Thyroid gland (tissue), 4 donors: ENCODE data around the gene FCER2. TPM values are rescaled to one million over a fixed set of nuclear protein-coding genes. Genes with fewer than 3 reads are reported as not detected.

Experiments used
- DNase-seq, 2 donors: peaks; one replicate each; pipeline ENCODE4 v3.0.0-alpha.2; 2019
- H3K27ac ChIP-seq, 3 donors: fragments of 200-600 bp; sonication (generic); 1 replicate in 2 of 3; 2 replicates in 1 of 3; pipeline ENCODE4 v1.5.1; 2016 to 2019; ENCODE audit warnings: mild to moderate bottlenecking in 1 of 3, moderate library complexity in 1 of 3
- H3K27me3 ChIP-seq: fragments of 200-600 bp; sonication (generic); one replicate; pipeline ENCODE4 v1.5.1; 2019
- H3K36me3 ChIP-seq, 2 donors: fragments of 200-600 bp; sonication (generic); one replicate each; pipeline ENCODE4 v1.5.1; 2016 to 2019
- H3K4me1 ChIP-seq, 2 donors: fragments of 200-600 bp; sonication (generic); one replicate each; pipeline ENCODE4 v1.5.1; 2017 to 2019
- H3K4me3 ChIP-seq, 3 donors: fragments of 200-600 bp; sonication (generic); replicated peaks in 1 of 3; 1 replicate in 2 of 3; 2 replicates in 1 of 3; pipeline ENCODE4 v1.5.1; 2016; ENCODE audit warnings: mild to moderate bottlenecking in 1 of 3
- H3K9me3 ChIP-seq: fragments of 200-600 bp; sonication (generic); one replicate; pipeline ENCODE4 v1.5.1; 2017
- POLR2A ChIP-seq, 2 donors: fragments of 450-650 bp; IDR thresholded peaks; one replicate each; pipeline ENCODE4 v1.6.1; 2017; ENCODE audit warnings: antibody characterized with exemption in 2 of 2, mild to moderate bottlenecking in 2 of 2, moderate library complexity in 1 of 2
- WGBS, 2 donors: methylation state at CpG; one replicate each; pipeline ENCODE4 v1.1.5; 2017; 5-methylcytosine and 5-hydroxymethylcytosine counted together
- intact Hi-C: fragments of 100-400 bp; cut with DNase I; formaldehyde crosslinking; loops from one replicate; pipeline ENCODE4 v1.15.1; 2023
- total RNA-seq, 4 donors: library from RNA; depleted of rRNA; stranded (reverse); fragments of >200 nt; gene quantifications; one replicate each; pipeline ENCODE4 v1.2.3, GENCODE V29; 2016
- TF ChIP-seq, protein P1 (sequence below), 6 experiments: fragments of 200-600 bp in 3 of 6; fragments of 450-650 bp in 3 of 6; sonication (generic) in 3 of 6; IDR thresholded peaks; one replicate each; pipeline ENCODE4 v1.5.1; 2016 to 2019; ENCODE audit warnings: antibody characterized with exemption in 6 of 6, mild to moderate bottlenecking in 2 of 6, inconsistent platforms in 1 of 6, moderate library complexity in 1 of 6

The FCER2 gene
- total RNA-seq, 4 donors from 2014 or later, result not detected

DNA sequence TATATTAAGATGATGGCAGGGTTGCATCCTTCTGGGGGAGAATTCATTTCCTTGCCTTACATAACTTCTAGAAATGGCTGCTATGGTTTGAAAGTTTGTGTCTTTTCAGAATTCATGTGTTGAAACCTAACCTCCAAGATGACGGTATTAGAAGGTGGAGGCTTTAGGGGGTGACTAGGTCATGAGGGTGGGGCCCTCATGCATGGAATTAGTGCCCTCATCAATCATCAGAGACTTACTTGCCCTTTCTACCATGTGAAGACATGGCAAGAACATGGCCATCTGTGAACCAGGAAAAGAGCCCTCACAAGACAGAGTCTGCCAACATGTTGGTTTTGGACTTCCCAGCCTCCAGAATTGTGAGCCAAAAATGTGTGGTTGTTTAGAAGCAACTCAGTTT lies 14.8 kb upstream of the FCER2 start:
- no peak for DNase-seq
- intact Hi-C loops, result no loop called here
- 85 to 93% methylated on average over 1 of the region's 1 CpG for WGBS, 2 donors

DNA sequence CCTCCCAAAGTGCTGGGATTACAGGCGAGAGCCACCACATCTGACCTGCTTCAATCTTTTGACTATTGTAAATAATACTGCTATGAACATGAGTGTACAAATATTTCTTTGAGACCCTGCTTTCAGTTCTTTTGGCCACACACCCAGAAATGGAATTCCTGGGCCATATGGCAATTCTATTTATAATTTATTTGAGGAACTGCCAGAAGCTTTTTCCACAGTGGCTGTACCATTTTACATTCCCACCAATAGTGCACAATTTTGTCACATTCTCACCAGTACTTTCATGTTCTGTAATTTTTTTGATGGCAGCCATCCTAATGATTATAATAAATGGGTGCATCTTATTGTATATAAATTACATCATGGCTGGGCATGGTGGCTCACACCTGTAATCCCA lies 13.7 kb upstream of the FCER2 start:
- no peak for TF ChIP-seq POLR2A (IDR thresholded peaks at IDR 0.05)
- TF ChIP-seq, protein P1, sequence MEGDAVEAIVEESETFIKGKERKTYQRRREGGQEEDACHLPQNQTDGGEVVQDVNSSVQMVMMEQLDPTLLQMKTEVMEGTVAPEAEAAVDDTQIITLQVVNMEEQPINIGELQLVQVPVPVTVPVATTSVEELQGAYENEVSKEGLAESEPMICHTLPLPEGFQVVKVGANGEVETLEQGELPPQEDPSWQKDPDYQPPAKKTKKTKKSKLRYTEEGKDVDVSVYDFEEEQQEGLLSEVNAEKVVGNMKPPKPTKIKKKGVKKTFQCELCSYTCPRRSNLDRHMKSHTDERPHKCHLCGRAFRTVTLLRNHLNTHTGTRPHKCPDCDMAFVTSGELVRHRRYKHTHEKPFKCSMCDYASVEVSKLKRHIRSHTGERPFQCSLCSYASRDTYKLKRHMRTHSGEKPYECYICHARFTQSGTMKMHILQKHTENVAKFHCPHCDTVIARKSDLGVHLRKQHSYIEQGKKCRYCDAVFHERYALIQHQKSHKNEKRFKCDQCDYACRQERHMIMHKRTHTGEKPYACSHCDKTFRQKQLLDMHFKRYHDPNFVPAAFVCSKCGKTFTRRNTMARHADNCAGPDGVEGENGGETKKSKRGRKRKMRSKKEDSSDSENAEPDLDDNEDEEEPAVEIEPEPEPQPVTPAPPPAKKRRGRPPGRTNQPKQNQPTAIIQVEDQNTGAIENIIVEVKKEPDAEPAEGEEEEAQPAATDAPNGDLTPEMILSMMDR (IDR thresholded peaks at IDR 0.05), result no peak
- H3K9me3 ChIP-seq, result no peaks in the 10 kb centered on the region
- no peak for DNase-seq
- H3K4me3 ChIP-seq, result no peak overlapping the region
- no peaks in the 10 kb centered on the region for H3K4me1 ChIP-seq
- no peaks in the 10 kb centered on the region for H3K36me3 ChIP-seq
- no peak overlapping the region for H3K27ac ChIP-seq
- intact Hi-C loops, result no loop called here
- H3K27me3 ChIP-seq, result no peaks in the 10 kb centered on the region
- WGBS, 2 donors, result 71 to 87% methylated on average over 1 of the region's 1 CpG

More for the DNA sequence above, 14.8 kb upstream of the FCER2 start:
- no peaks in the 10 kb centered on the region for H3K9me3 ChIP-seq
- H3K27ac ChIP-seq, result no peak overlapping the region
- H3K36me3 ChIP-seq, result no peaks in the 10 kb centered on the region
- no peaks in the 10 kb centered on the region for H3K27me3 ChIP-seq
- H3K4me1 ChIP-seq, result no peaks in the 10 kb centered on the region
- TF ChIP-seq POLR2A (IDR thresholded peaks at IDR 0.05), result no peak
- TF ChIP-seq, protein P1 (IDR thresholded peaks at IDR 0.05), result no peak
- H3K4me3 ChIP-seq, result no peak overlapping the region

DNA sequence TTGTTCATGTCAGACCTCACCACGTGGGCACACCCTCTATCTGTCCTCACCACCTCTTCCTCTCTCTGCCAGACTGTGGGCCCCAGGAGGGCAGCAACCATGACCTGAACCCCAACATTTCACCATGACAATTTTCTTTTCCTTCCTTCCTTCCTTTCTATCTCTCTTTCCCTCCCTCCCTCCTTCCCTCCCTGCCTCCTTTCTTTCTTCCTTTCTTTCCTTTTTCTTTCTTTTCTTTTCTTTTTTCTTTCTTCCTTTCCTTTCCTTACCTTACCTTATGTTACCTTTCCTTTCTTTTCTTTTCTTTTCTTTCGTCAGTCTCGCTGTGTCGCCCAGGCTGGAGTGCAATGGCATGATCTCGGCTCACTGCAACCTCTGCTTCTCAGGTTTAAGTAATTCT lies 8.7 kb upstream of the FCER2 start:
- TF ChIP-seq, protein P1 (IDR thresholded peaks at IDR 0.05), result no peak
- no peak for TF ChIP-seq POLR2A (IDR thresholded peaks at IDR 0.05)
- Histone ChIP-seq H3K36me3 (no peaks in the 10 kb centered on the region), H3K27ac (no peak overlapping the region), H3K4me1 (no peaks in the 10 kb centered on the region), H3K9me3 (no peaks in the 10 kb centered on the region), H3K27me3 (no peaks in the 10 kb centered on the region), H3K4me3 (no peak overlapping the region)
- intact Hi-C loops, result no loop called here
- DNase-seq, result no peak
- WGBS, 2 donors, result 79 to 80% methylated on average over 5 of the region's 5 CpGs

DNA sequence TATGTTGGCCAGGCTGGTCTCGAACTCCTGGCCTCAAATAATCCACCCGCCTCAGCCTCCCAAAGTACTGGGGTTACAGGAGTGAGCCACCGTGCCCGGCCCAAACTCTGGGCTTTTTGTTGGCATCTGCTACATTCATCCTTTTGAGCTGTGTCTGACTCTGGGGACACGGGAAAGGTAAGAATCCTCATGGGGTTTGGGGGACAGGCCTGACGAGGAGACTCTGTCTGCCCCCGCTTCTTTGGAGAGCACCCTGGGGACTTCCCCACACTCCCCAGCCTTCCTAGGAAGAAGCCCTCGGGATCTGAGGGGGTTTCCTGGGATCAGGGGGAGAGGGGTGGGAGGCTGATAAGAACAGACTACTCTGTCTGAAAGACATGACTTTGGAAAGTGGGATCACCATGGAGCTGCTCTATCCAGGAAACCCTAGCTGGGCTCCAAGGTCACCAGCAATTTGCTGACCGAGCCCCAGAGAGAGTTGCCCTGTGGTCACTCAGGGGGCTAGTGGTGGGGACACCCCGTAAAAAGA lies 8.1 kb upstream of the FCER2 start:
- no peaks in the 10 kb centered on the region for H3K9me3 ChIP-seq
- intact Hi-C loops, result no loop called here
- H3K36me3 ChIP-seq, result no peaks in the 10 kb centered on the region
- H3K27ac ChIP-seq, result no peak overlapping the region
- 79 to 85% methylated on average over 8 to 10 of the region's 10 CpGs for WGBS, 2 donors
- H3K27me3 ChIP-seq, result no peaks in the 10 kb centered on the region
- no peak overlapping the region for H3K4me3 ChIP-seq
- no peaks in the 10 kb centered on the region for H3K4me1 ChIP-seq
- TF ChIP-seq POLR2A (IDR thresholded peaks at IDR 0.05), result no peak
- TF ChIP-seq, protein P1 (IDR thresholded peaks at IDR 0.05), result no peak
- no peak for DNase-seq

DNA sequence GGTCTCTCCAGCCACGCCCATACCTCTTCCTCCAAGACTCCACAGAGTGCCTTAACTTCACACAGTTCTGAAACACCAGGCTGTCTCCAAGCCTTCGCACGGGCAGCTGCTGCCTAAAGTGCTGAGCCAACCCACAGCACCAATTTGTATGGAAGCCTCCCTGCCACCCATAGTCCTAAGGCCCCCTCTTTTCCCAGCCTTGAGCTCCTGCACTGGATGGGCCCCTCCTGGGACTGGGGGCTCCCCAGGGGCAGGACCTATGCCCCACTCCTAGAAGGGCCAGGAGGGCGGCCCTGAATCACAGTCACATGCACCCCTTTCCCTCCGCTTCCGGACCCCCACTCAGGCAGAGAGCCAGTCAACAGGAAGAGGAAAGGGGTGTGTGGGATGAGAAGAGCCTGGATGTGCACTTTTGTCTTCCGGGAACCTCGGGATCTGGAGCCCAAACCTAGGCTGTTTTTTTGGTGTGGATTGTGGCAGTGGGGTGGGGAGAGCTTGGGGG lies 5.1 kb upstream of the FCER2 start:
- DNase-seq, result no peak
- Histone ChIP-seq H3K27me3 (no peaks in the 10 kb centered on the region), H3K4me3 (no peak overlapping the region), H3K27ac (no peak overlapping the region), H3K4me1 (no peaks in the 10 kb centered on the region), H3K36me3 (no peaks in the 10 kb centered on the region), H3K9me3 (no peaks in the 10 kb centered on the region)
- intact Hi-C loops, result no loop called here
- no peak for TF ChIP-seq POLR2A (IDR thresholded peaks at IDR 0.05)
- TF ChIP-seq, protein P1 (IDR thresholded peaks at IDR 0.05), result no peak
- 62% methylated on average over 7 to 8 of the region's 8 CpGs for WGBS, 2 donors
